Fibroblast of the aortic adventitia (primary cell): ENCODE measurements around the gene THYN1. TPM values are rescaled to one million over a fixed set of nuclear protein-coding genes. Genes with fewer than 3 reads are reported as not detected.
A peak's percentile ranks its signal among the peaks of the same experiment; 100 is the strongest.

Experiments
- DNase-seq: peaks from one replicate; pipeline ENCODE4 v3.0.0-alpha.2; 2010; ENCODE audit warnings: low read depth
- H3K4me3 ChIP-seq: 2 replicates; pipeline ENCODE4 v1.5.1; 2011; ENCODE audit warnings: low read depth, mild to moderate bottlenecking, control low read depth, low read length, moderate library complexity
- total RNA-seq: library from RNA; depleted of rRNA; stranded (reverse); fragments of >200 nt; gene quantifications from 2 replicates; pipeline ENCODE4 v1.2.3, GENCODE V29; 2012; ENCODE audit warnings: low replicate concordance
- TF ChIP-seq, protein P1 (sequence below): IDR thresholded peaks from 2 replicates; pipeline ENCODE4 v1.5.1; 2011; ENCODE audit warnings: mild to moderate bottlenecking, low read length, control low read depth, inconsistent platforms; ENCODE audit not compliant: insufficient read depth

Gene THYN1
- total RNA-seq, 1 donor: 54.5 TPM

DNA sequence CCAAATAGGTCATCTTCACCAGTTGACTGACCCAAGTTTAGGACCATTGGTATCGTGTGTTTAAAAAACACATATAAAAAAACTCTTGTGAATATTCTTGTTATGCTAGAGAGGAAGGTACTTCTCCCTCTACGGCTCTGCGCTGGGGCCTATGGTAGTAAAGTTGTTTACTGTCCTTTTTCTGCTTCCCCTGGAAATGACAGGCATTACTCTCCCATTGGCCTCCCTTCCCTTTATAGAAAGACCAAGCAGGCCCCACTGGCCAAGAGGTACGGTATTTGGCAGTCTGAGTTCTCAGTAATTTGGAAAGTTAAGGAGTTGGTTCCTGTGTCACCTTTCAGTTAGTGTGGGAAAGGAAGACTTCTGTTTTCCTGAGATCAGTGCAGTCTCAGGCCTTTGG is 6.5 kb downstream of the THYN1 start:
- H3K4me3 ChIP-seq: no peak overlapping the region
- no peak for DNase-seq
- TF ChIP-seq, protein P1, sequence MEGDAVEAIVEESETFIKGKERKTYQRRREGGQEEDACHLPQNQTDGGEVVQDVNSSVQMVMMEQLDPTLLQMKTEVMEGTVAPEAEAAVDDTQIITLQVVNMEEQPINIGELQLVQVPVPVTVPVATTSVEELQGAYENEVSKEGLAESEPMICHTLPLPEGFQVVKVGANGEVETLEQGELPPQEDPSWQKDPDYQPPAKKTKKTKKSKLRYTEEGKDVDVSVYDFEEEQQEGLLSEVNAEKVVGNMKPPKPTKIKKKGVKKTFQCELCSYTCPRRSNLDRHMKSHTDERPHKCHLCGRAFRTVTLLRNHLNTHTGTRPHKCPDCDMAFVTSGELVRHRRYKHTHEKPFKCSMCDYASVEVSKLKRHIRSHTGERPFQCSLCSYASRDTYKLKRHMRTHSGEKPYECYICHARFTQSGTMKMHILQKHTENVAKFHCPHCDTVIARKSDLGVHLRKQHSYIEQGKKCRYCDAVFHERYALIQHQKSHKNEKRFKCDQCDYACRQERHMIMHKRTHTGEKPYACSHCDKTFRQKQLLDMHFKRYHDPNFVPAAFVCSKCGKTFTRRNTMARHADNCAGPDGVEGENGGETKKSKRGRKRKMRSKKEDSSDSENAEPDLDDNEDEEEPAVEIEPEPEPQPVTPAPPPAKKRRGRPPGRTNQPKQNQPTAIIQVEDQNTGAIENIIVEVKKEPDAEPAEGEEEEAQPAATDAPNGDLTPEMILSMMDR: no peak

DNA sequence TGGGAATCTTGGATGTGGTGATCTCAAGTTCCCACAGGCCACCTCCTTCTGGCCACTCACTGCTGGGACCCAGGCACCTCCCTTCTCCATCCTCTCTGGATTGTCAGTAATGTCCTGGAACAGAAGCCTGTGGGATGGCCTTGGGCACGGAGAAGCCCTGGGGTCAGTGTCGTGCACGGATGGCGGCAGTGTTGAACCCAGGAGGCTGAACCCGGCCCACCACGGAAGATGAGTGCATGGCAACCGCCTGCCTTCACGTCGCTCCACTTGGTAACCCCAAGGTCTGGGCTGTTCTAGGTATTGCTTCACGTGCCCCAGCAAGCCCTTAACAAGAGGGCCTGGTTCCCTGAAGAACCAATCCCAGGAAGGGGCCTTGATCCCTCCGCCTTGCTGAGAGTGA is 7.1 kb downstream of the THYN1 start:
- DNase-seq: no peak
- TF ChIP-seq, protein P1: no peak
- no peak overlapping the region for H3K4me3 ChIP-seq

DNA sequence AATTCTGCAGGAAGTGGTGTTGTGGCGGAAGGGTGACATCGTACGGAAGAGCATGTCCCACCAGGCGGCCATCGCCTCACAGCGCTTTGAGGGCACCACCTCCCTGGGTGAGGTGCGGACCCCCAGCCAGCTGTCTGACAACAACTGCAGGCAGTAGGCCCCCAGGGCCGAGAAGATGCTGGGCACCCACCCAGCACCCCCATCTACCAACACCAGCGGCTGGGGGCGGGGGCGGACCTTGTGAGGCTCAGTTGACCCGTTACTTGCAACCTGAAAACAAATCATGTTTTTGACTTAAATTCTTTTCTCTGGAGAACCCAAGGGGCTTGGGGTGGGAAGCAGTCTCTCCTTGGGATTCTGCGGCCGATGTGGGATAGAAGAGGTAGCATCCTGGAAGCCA is 7.7 kb downstream of the THYN1 start:
- H3K4me3 ChIP-seq: no peak overlapping the region
- DNase-seq: no peak
- TF ChIP-seq, protein P1: no peak

DNA sequence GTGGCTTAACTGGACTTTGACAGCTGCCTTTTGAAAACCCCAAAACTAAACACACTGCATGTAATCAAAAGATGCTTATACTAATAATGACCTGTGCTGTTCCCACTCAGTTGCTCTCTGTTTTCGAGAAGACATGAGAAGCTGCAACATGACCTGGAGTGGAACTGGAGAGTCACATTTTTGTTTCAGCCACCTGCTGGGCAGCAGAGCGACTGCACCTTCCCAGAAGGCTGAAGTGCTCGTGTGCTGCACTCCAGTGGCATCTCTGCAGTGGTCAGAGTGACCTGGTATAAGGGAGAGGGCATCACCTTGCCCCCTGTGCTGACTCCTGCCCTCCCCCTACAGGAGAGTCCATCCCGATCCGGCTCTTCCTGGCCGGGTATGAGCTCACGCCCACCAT is 8.6 kb downstream of the THYN1 start:
- H3K4me3 ChIP-seq: no peak overlapping the region
- TF ChIP-seq, protein P1: peak; percentile 40
- DNase-seq: no peak

DNA sequence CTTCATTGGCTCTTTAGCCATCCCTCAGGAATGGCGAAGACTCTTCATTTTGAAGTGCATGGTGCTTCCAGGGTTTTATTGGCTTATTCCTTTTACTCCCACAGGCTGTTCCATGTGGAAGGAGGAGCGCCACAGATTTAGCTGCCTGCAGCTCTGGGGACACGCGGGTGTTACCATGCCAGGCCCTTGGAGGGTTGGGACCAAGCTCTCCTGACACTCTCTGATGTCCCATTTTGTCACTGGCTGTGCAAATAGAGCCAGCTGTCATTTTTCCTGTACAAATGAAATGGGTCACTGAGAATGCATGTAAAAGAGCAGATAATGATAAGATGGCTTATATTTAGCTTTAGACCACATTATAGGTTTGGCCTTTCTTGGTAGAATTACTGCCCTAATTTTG is 9.2 kb downstream of the THYN1 start:
- no peak for DNase-seq
- no peak overlapping the region for H3K4me3 ChIP-seq
- TF ChIP-seq, protein P1: no peak

DNA sequence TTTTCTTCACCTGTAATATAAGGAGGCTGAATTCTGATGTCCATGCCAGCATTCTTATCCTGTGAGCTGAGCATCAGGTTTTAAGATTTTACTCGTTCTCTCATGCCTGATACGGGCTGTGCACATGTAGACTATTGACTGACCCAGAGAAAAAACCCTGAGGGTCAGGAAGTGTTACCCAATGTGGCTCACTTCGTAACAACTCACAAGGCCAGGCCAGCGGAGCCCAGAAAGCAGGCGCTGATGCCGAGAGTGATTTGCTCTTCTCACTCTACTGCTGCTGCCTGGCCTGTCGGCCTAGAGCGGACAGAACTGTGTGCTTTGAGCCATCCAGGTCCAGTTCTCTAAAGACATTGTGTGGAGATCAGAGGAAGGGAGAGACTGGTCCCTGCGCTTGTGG is 10.8 kb downstream of the THYN1 start:
- TF ChIP-seq, protein P1: no peak
- DNase-seq: no peak
- no peak overlapping the region for H3K4me3 ChIP-seq

DNA sequence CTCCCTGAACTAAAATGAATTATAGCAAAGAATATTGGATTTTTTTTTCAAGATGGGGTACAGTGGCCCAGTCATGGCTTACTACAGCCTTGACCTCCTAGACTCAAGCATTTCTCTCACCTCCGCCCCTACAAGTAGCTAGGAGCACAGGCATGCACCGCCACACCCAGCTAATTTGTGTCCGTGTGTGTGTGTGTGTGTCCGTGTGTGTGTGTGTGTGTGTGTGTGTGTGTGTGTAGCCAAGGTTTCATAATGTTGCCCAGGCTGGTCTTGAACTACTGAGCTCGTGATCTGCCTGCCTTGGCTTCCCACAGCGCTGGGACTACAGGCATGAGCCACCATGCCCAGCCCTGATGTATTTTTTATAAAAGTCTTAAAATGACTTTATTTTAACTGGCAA is 12.6 kb downstream of the THYN1 start:
- no peak overlapping the region for H3K4me3 ChIP-seq
- DNase-seq: no peak
- TF ChIP-seq, protein P1: no peak
